SK-N-SH (cell line): ENCODE measurements around the gene MACROD2. TPM values are rescaled to one million over a fixed set of nuclear protein-coding genes. Genes with fewer than 3 reads are reported as not detected.

Experiments
- CTCF ChIA-PET: fragments of 300-600, 350-600 bp; formaldehyde crosslinking; extraction: SDS; loops from one replicate; lab custom pipeline; 2021; lab: Yijun Ruan, JAX
- POLR2A ChIA-PET: fragments of 350-600 bp; sonication (Branson Sonifier 250); formaldehyde crosslinking; extraction: SDS; loops from one replicate; lab custom pipeline; 2020; ENCODE audit warnings: antibody characterized with exemption, inconsistent platforms; lab: Yijun Ruan, JAX
- DNase-seq: peaks from one replicate; pipeline ENCODE4 v3.0.0; 2012
- H2AFZ ChIP-seq: fragments of 200-600 bp; sonication (generic); 2 replicates; pipeline ENCODE4 v1.8.1; 2016; ENCODE audit warnings: antibody characterized with exemption, mild to moderate bottlenecking, low read depth
- H3F3A ChIP-seq: fragments of 200-600 bp; sonication (generic); replicated peaks from 2 replicates; pipeline ENCODE3; 2016; ENCODE audit warnings: antibody characterized with exemption, mild to moderate bottlenecking; ENCODE audit not compliant: insufficient read depth
- H3K27ac ChIP-seq, 2 experiments: fragments of 200-500 bp in 1 of 2; fragments of 200-600 bp in 1 of 2; sonication (Bioruptor generic) in 1 of 2; sonication (generic), shearing (Covaris generic) in 1 of 2; 2 replicates each; pipeline versions ENCODE4 v1.5.1 to v1.6.1; 2014 to 2016; ENCODE audit warnings: low read depth in 2 of 2, inconsistent platforms in 1 of 2, low read length in 1 of 2, mild to moderate bottlenecking in 1 of 2, mixed read lengths in 1 of 2
- H3K27me3 ChIP-seq: fragments of 200-600 bp; sonication (generic), shearing (Covaris generic); 2 replicates; pipeline ENCODE4 v1.6.1; 2016; ENCODE audit warnings: mixed run types; ENCODE audit not compliant: insufficient read depth
- H3K36me3 ChIP-seq, 2 experiments: fragments of 200-500 bp in 1 of 2; fragments of 200-600 bp in 1 of 2; sonication (Bioruptor generic) in 1 of 2; sonication (generic) in 1 of 2; replicated peaks in 1 of 2; 2 replicates each; pipeline versions ENCODE3 to v1.5.1; 2014 to 2016; ENCODE audit warnings: low read length in 1 of 2, mild to moderate bottlenecking in 1 of 2; ENCODE audit not compliant: insufficient read depth in 2 of 2, control insufficient read depth in 1 of 2
- H3K4me1 ChIP-seq, 2 experiments: fragments of 200-500 bp in 1 of 2; fragments of 200-600 bp in 1 of 2; sonication (Bioruptor generic) in 1 of 2; sonication (generic), shearing (Covaris generic) in 1 of 2; 2 replicates each; pipeline versions ENCODE4 v1.5.1 to v1.6.1; 2014 to 2016; ENCODE audit warnings: low read depth in 1 of 2, low read length in 1 of 2, mixed run types in 1 of 2; ENCODE audit not compliant: insufficient read depth in 2 of 2, control insufficient read depth in 1 of 2
- H3K4me2 ChIP-seq: fragments of 200-600 bp; sonication (generic), shearing (Covaris generic); 2 replicates; pipeline ENCODE4 v1.6.1; 2017; ENCODE audit warnings: mixed run types
- H3K4me3 ChIP-seq, 2 experiments: fragments of 200-500 bp in 1 of 2; fragments of 200-600 bp in 1 of 2; sonication (Bioruptor generic) in 1 of 2; sonication (generic), shearing (Covaris generic) in 1 of 2; 2 replicates each; pipeline versions ENCODE4 v1.5.1 to v1.8.1; 2014 to 2016; ENCODE audit warnings: low read depth in 2 of 2, inconsistent platforms in 1 of 2, low read length in 1 of 2, mild to moderate bottlenecking in 1 of 2, mixed read lengths in 1 of 2, moderate library complexity in 1 of 2
- H3K79me2 ChIP-seq: fragments of 200-600 bp; sonication (generic); 2 replicates; pipeline ENCODE4 v1.8.1; 2017; ENCODE audit warnings: mild to moderate bottlenecking; ENCODE audit not compliant: insufficient read depth
- H3K9ac ChIP-seq: fragments of 200-600 bp; sonication (generic); 2 replicates; pipeline ENCODE4 v1.6.1; 2017; ENCODE audit warnings: mixed run types
- H3K9me2 ChIP-seq: fragments of 200-600 bp; sonication (generic); 2 replicates; pipeline ENCODE4 v1.6.1; 2017; ENCODE audit warnings: mixed run types
- H3K9me3 ChIP-seq: fragments of 200-600 bp; sonication (generic); 2 replicates; pipeline ENCODE4 v1.6.1; 2017; ENCODE audit warnings: mixed run types, mild to moderate bottlenecking, moderate library complexity
- H4K20me1 ChIP-seq: fragments of 200-600 bp; sonication (generic); 2 replicates; pipeline ENCODE4 v1.6.1; 2017; ENCODE audit warnings: mild to moderate bottlenecking, mixed run types; ENCODE audit not compliant: insufficient read depth
- CHD2 ChIP-seq: fragments of 150-350 bp; IDR thresholded peaks from 2 replicates; pipeline ENCODE4 v1.6.1; 2018; ENCODE audit warnings: low read length; ENCODE audit not compliant: partially characterized antibody
- EP300 ChIP-seq, 2 experiments: IDR thresholded peaks; 2 replicates each; pipeline versions ENCODE4 v1.4.0 to v1.6.1; 2012; ENCODE audit warnings: borderline replicate concordance in 1 of 2, low read depth in 1 of 2, low read length in 1 of 2
- FOXM1 ChIP-seq: IDR thresholded peaks from 2 replicates; pipeline ENCODE4 v1.4.0; 2012; ENCODE audit warnings: low read depth, mild to moderate bottlenecking
- GABPA ChIP-seq: IDR thresholded peaks from 2 replicates; pipeline ENCODE4 v1.4.0; 2012; ENCODE audit warnings: low read depth, mild to moderate bottlenecking
- JUND ChIP-seq: IDR thresholded peaks from 2 replicates; pipeline ENCODE4 v1.4.0; 2012
- MXI1 ChIP-seq: IDR thresholded peaks from 2 replicates; pipeline ENCODE4 v1.6.1; 2012; ENCODE audit warnings: mild to moderate bottlenecking, low read depth, low read length, improper control_type of control experiment
- NRF1 ChIP-seq: IDR thresholded peaks from 2 replicates; pipeline ENCODE4 v1.6.1; 2012; ENCODE audit warnings: low read depth, mild to moderate bottlenecking, low read length
- POLR2AphosphoS5 ChIP-seq: IDR thresholded peaks from 2 replicates; pipeline ENCODE4 v1.6.1; 2012; ENCODE audit warnings: low read depth, low read length
- RFX5 ChIP-seq: IDR thresholded peaks from 2 replicates; pipeline ENCODE4 v1.6.1; 2012; ENCODE audit warnings: mild to moderate bottlenecking, improper control_type of control experiment, low read length
- TAF1 ChIP-seq: IDR thresholded peaks from 2 replicates; pipeline ENCODE4 v1.6.1; 2012; ENCODE audit warnings: low read depth, mild to moderate bottlenecking, low read length, moderate library complexity, borderline replicate concordance
- TEAD4 ChIP-seq: IDR thresholded peaks from 2 replicates; pipeline ENCODE4 v1.4.0; 2012; ENCODE audit warnings: mild to moderate bottlenecking, borderline replicate concordance; ENCODE audit not compliant: insufficient read depth
- WGBS: methylation state at CpG from one replicate; pipeline ENCODE4 v1.1.6; 2017; ENCODE audit warnings: low lambda C conversion rate; 5-methylcytosine and 5-hydroxymethylcytosine counted together
- polyA plus RNA-seq, 3 experiments: library from polyadenylated mRNA; depleted of rRNA; stranded (reverse); fragments of >200 nt; gene quantifications; 2 replicates each; pipeline ENCODE4 v1.2.3, GENCODE V29; 2012
- TF ChIP-seq, protein P1 (sequence below): IDR thresholded peaks from 2 replicates; pipeline ENCODE4; 2012
- TF ChIP-seq, protein P2 (sequence below): IDR thresholded peaks from 2 replicates; pipeline ENCODE4 v1.6.1; 2012; ENCODE audit warnings: mild to moderate bottlenecking, low read depth, low read length, moderate library complexity
- TF ChIP-seq, protein P3 (sequence below): fragments of 200-600 bp; sonication (generic); IDR thresholded peaks from 2 replicates; pipeline ENCODE4 v1.6.1; 2017; ENCODE audit warnings: antibody characterized with exemption, mild to moderate bottlenecking, moderate library complexity
- TF ChIP-seq, protein P4 (sequence below): fragments of 150-350 bp; IDR thresholded peaks from 2 replicates; pipeline ENCODE4 v1.6.1; 2016; ENCODE audit warnings: mild to moderate bottlenecking, low read depth, low read length

Gene MACROD2
- polyA plus RNA-seq, 1 of the 3 experiments (the other 2 are of a cell fraction): 0.33 TPM

DNA sequence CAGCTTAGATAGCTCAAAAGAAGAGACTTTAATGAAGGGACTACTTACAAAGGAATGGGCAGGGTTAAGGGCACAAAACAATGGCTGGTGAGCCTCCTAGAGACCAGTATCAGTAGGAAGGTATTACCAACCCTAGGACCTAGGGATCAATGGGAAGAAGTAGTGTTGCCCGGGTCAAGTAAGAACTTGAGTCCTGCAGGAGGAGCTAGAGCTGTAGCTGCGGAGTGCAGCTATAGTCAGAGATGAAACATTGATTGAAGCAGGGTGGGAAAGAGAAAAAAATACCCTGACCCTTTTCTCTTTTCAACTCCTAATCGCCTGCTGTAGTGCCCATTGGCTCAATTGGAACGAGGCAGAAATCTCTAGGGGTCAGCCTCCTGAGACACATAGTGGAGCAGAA lies 198.1 kb downstream of the MACROD2 start:
- Histone ChIP-seq H4K20me1 (no peaks in the 10 kb centered on the region), H3K9me3 (no peaks in the 10 kb centered on the region), H3K79me2 (no peaks in the 10 kb centered on the region), H3F3A (no peaks in the 10 kb centered on the region), H3K4me1 (peaks cover 0 to 9% of the 10 kb centered on the region in 2 experiments; a peak in 2 of 4 replicates), H3K36me3 (no peaks in the 10 kb centered on the region), H2AFZ (no peak overlapping the region), H3K9me2 (no peaks in the 10 kb centered on the region), H3K9ac (no peak overlapping the region), H3K27me3 (no peaks in the 10 kb centered on the region), H3K4me3 (no peak overlapping the region), H3K4me2 (no peak overlapping the region), H3K27ac (no peak overlapping the region)
- POLR2A ChIA-PET: no interaction called here
- CTCF ChIA-PET: interaction anchor here (1.1 to 1.8 kb wide), 3 partner anchors 10 to 141 kb away, joined by 4 to 7 read pairs (median 4); no protein-coding TSS in a partner anchor
- TF ChIP-seq JUND (no peak), FOXM1 (no peak), RFX5 (no peak), POLR2AphosphoS5 (no peak)
- TF ChIP-seq, protein P1, sequence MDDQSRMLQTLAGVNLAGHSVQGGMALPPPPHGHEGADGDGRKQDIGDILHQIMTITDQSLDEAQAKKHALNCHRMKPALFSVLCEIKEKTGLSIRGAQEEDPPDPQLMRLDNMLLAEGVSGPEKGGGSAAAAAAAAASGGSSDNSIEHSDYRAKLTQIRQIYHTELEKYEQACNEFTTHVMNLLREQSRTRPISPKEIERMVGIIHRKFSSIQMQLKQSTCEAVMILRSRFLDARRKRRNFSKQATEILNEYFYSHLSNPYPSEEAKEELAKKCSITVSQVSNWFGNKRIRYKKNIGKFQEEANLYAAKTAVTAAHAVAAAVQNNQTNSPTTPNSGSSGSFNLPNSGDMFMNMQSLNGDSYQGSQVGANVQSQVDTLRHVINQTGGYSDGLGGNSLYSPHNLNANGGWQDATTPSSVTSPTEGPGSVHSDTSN: no peak
- no peak for DNase-seq
- WGBS: 83% methylated on average over 4 of the region's 4 CpGs

DNA sequence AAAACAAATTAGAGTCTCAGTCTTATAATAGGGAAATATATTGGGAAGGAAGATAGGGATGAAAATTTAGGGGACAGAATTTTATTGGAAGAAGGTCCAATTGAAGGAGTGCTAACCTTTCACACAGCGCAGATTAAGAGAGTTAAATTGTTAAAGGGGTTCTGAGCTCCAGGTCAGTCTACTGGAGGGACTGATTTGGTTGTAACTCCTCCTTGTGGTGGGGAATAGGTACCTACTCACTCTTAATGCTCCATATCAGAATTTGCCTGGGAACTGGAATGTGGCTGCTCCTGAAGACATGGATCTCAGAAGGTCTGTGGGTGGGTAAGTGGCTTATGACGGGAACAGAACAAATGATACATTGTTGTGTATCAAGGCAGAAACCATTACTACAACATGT lies 198.6 kb downstream of the MACROD2 start:
- Histone ChIP-seq H3K9me3 (no peaks in the 10 kb centered on the region), H3K9ac (no peak overlapping the region), H3K79me2 (no peaks in the 10 kb centered on the region), H2AFZ (no peak overlapping the region), H3F3A (no peaks in the 10 kb centered on the region), H3K27me3 (no peaks in the 10 kb centered on the region), H3K27ac (no peak overlapping the region), H4K20me1 (no peaks in the 10 kb centered on the region), H3K4me1 (peaks cover 0 to 9% of the 10 kb centered on the region in 2 experiments; a peak in 2 of 4 replicates), H3K4me3 (no peak overlapping the region), H3K9me2 (no peaks in the 10 kb centered on the region), H3K4me2 (no peak overlapping the region), H3K36me3 (no peaks in the 10 kb centered on the region)
- TF ChIP-seq GABPA: no peak
- TF ChIP-seq NRF1: no peak
- TF ChIP-seq, protein P2, sequence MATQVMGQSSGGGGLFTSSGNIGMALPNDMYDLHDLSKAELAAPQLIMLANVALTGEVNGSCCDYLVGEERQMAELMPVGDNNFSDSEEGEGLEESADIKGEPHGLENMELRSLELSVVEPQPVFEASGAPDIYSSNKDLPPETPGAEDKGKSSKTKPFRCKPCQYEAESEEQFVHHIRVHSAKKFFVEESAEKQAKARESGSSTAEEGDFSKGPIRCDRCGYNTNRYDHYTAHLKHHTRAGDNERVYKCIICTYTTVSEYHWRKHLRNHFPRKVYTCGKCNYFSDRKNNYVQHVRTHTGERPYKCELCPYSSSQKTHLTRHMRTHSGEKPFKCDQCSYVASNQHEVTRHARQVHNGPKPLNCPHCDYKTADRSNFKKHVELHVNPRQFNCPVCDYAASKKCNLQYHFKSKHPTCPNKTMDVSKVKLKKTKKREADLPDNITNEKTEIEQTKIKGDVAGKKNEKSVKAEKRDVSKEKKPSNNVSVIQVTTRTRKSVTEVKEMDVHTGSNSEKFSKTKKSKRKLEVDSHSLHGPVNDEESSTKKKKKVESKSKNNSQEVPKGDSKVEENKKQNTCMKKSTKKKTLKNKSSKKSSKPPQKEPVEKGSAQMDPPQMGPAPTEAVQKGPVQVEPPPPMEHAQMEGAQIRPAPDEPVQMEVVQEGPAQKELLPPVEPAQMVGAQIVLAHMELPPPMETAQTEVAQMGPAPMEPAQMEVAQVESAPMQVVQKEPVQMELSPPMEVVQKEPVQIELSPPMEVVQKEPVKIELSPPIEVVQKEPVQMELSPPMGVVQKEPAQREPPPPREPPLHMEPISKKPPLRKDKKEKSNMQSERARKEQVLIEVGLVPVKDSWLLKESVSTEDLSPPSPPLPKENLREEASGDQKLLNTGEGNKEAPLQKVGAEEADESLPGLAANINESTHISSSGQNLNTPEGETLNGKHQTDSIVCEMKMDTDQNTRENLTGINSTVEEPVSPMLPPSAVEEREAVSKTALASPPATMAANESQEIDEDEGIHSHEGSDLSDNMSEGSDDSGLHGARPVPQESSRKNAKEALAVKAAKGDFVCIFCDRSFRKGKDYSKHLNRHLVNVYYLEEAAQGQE: no peak
- no peak for TF ChIP-seq EP300 (IDR thresholded peaks at IDR 0.05; ENCODE audit: borderline replicate concordance in 1 of 2, low read depth in 1 of 2, low read length in 1 of 2)
- no peak for TF ChIP-seq TAF1
- TF ChIP-seq TEAD4: no peak
- TF ChIP-seq CHD2: no peak
- TF ChIP-seq, protein P3, sequence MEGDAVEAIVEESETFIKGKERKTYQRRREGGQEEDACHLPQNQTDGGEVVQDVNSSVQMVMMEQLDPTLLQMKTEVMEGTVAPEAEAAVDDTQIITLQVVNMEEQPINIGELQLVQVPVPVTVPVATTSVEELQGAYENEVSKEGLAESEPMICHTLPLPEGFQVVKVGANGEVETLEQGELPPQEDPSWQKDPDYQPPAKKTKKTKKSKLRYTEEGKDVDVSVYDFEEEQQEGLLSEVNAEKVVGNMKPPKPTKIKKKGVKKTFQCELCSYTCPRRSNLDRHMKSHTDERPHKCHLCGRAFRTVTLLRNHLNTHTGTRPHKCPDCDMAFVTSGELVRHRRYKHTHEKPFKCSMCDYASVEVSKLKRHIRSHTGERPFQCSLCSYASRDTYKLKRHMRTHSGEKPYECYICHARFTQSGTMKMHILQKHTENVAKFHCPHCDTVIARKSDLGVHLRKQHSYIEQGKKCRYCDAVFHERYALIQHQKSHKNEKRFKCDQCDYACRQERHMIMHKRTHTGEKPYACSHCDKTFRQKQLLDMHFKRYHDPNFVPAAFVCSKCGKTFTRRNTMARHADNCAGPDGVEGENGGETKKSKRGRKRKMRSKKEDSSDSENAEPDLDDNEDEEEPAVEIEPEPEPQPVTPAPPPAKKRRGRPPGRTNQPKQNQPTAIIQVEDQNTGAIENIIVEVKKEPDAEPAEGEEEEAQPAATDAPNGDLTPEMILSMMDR: no peak; the same call in 1 of the 2 replicates
- TF ChIP-seq MXI1: no peak
- TF ChIP-seq, protein P4, sequence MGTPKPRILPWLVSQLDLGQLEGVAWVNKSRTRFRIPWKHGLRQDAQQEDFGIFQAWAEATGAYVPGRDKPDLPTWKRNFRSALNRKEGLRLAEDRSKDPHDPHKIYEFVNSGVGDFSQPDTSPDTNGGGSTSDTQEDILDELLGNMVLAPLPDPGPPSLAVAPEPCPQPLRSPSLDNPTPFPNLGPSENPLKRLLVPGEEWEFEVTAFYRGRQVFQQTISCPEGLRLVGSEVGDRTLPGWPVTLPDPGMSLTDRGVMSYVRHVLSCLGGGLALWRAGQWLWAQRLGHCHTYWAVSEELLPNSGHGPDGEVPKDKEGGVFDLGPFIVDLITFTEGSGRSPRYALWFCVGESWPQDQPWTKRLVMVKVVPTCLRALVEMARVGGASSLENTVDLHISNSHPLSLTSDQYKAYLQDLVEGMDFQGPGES: no peak
- TF ChIP-seq, protein P1: no peak
- POLR2A ChIA-PET: no interaction called here
- DNase-seq: no peak
- WGBS: 94% methylated on average over 2 of the region's 2 CpGs
- CTCF ChIA-PET: interaction anchor here (1.4 kb wide), 1 partner anchor 10 kb away, joined by 4 read pairs; no protein-coding TSS in a partner anchor
